Stomach (tissue), 4 donors: ENCODE results near the gene IER5.

ENCODE experiments used
- POLR2A ChIP-seq, 4 donors: fragments of 450-650 bp; IDR thresholded peaks; one replicate each; pipeline ENCODE4 v1.6.1; 2016; ENCODE audit warnings: antibody characterized with exemption in 4 of 4, control low read depth in 2 of 4, mild to moderate bottlenecking in 1 of 4, moderate library complexity in 1 of 4
- TF ChIP-seq, protein P1 (sequence below), 7 experiments: fragments of 450-650 bp in 4 of 7; fragments of 200-600 bp in 3 of 7; sonication (generic) in 3 of 7; IDR thresholded peaks; one replicate each; pipeline ENCODE4 v1.5.1; 2016 to 2019; ENCODE audit warnings: antibody characterized with exemption in 7 of 7, control low read depth in 2 of 7, mild to moderate bottlenecking in 1 of 7

DNA sequence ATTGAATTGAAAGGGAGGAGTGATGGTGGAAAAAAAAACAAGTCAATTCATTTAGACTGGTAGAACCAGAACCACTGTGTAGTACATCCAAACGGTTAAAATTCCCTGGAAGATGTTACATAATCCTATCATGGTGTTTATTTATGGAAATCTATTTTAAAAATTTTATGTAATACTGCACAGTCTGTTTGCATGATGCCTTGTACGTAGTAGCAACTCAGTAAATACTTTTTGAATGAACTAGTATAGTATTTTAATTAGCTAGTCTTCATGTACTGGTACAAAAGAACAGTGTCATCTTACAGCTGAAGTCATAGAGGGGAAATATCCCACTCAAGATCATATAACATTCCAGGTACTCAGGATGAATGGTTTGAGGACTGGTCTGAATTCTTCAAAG lies 27.0 kb upstream of the IER5 start:
- TF ChIP-seq, protein P1, sequence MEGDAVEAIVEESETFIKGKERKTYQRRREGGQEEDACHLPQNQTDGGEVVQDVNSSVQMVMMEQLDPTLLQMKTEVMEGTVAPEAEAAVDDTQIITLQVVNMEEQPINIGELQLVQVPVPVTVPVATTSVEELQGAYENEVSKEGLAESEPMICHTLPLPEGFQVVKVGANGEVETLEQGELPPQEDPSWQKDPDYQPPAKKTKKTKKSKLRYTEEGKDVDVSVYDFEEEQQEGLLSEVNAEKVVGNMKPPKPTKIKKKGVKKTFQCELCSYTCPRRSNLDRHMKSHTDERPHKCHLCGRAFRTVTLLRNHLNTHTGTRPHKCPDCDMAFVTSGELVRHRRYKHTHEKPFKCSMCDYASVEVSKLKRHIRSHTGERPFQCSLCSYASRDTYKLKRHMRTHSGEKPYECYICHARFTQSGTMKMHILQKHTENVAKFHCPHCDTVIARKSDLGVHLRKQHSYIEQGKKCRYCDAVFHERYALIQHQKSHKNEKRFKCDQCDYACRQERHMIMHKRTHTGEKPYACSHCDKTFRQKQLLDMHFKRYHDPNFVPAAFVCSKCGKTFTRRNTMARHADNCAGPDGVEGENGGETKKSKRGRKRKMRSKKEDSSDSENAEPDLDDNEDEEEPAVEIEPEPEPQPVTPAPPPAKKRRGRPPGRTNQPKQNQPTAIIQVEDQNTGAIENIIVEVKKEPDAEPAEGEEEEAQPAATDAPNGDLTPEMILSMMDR (IDR thresholded peaks at IDR 0.05) = no peak
- TF ChIP-seq POLR2A (IDR thresholded peaks at IDR 0.05) = no peak
